Mesodermal cell (in vitro differentiated cells): ENCODE measurements around the gene NRROS.
A peak's percentile ranks its signal among the peaks of the same experiment; 100 is the strongest.

Experiments used
- H3K27ac ChIP-seq: 2 replicates; pipeline ENCODE4 v1.7.0; 2013; ENCODE audit warnings: mild to moderate bottlenecking, low read depth, low read length, moderate library complexity; ENCODE audit not compliant: severe bottlenecking
- H3K36me3 ChIP-seq: 2 replicates; pipeline ENCODE4 v1.7.1; 2013; ENCODE audit warnings: mild to moderate bottlenecking, low read length, moderate library complexity; ENCODE audit not compliant: control insufficient read depth, insufficient read depth
- H3K4me1 ChIP-seq: one replicate; pipeline ENCODE4 v1.7.1; 2013; ENCODE audit warnings: mild to moderate bottlenecking, low read length; ENCODE audit not compliant: insufficient read depth, control insufficient read depth, poor library complexity, severe bottlenecking
- H3K4me3 ChIP-seq: 2 replicates; pipeline ENCODE4 v1.7.0; 2013; ENCODE audit warnings: low read length, control low read depth, mild to moderate bottlenecking; ENCODE audit not compliant: insufficient read depth, poor library complexity, severe bottlenecking; ENCODE audit errors: extremely low read depth
- H3K9me3 ChIP-seq: 2 replicates; pipeline ENCODE4 v1.7.1; 2013; ENCODE audit warnings: mild to moderate bottlenecking, low read length, moderate library complexity; ENCODE audit not compliant: control insufficient read depth
- WGBS, 2 experiments: methylation state at CpG; one replicate each; pipeline ENCODE4 v1.1.5; 2013; ENCODE audit warnings: missing lambda C conversion rate in 2 of 2; ENCODE audit not compliant: insufficient coverage in 2 of 2; 5-methylcytosine and 5-hydroxymethylcytosine counted together

NRROS gene

DNA sequence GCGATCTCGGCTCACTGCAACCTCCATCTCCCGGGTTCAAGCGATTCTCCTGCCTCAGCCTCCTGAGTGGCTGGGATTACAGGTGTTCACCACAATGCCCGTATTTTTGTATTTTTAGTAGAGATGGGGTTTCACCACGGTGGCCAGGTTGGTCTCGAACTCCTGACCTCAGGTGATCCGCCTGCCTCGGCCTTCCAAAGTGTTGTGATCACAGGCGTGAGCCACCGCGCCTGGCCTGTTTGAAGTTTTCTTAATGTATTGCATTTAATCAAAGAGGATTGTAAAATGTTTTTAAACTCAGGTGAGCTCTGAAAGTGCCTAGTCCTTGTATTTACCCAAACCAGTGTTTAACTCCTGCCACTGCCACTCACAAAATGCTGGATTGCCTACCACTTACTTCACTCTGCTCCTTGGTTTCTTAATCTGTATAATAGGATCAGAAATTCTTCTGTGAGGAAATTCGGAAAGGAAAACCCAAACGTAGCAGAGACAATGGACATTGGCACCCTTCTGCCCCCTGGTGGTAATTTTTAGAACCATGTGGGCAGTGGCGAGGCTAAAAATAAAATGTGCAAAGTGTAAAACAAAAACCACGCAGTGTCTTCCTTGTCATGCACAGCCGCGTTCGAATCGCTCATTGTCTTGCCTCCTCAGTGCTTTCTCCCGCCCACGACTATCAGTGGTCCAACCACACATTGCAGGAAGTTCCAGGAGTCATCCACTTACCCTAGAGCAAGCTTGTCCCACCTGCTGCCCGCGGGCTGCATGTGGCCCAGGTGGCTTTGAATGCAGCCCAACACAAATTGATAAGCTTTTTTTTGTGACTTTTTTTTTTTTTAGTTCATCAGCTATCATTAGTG, 45.3 kb downstream of the NRROS start:
- H3K9me3 ChIP-seq = no peaks in the 10 kb centered on the region
- H3K27ac ChIP-seq = no peak overlapping the region
- H3K4me1 ChIP-seq = peaks cover 5% of the 10 kb centered on the region
- 36 to 37% methylated on average over 13 to 16 of the region's 24 CpGs for WGBS, 2 experiments
- no peaks in the 10 kb centered on the region for H3K36me3 ChIP-seq
- no peak overlapping the region for H3K4me3 ChIP-seq

DNA sequence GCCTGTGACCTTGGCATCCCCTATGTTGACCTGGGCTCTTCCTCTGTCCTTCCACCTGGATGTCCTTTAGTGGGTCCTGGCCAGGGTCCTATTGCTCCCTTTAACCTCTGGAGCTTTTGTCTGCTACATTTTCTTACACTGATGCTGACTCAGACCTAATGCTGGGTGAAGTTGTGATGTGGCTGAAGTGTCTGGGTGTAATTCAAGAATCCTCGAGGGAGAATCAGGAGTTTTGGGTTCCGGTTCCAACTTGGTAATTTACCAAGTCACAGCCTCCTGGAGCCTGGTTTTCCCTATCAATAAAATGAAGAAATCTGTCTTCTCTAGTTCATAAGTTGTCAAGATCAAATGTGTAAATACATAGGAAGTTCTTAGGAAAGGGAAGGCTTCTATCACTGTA, 46.9 kb downstream of the NRROS start:
- Histone ChIP-seq H3K27ac (no peak overlapping the region), H3K36me3 (no peaks in the 10 kb centered on the region), H3K4me1 (peaks cover 5% of the 10 kb centered on the region), H3K9me3 (no peaks in the 10 kb centered on the region), H3K4me3 (no peak overlapping the region)
- 50% methylated on average over 1 of the region's 2 CpGs; no CpG with 5 or more reads in 1 of the 2 experiments for WGBS, 2 experiments

DNA sequence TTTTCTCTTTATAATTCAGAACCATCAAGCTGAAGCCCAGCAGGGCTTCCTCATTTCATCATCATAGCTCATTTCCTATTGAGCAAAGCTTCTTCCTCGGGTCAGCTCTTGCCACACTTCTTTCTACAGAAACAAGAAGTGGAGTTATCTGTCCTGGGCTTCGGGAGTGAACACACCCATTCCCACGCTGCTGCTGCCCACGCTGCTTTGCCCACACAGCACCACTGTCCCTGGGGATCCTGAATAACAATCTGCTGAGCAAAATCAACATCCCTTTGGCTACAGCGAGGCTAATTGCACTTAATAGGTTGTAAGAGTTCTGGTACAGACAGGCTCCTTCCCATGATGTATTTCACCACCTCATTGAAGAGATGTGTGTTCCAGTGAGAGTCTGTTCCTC, 48.9 kb downstream of the NRROS start:
- H3K4me3 ChIP-seq = no peak overlapping the region

DNA sequence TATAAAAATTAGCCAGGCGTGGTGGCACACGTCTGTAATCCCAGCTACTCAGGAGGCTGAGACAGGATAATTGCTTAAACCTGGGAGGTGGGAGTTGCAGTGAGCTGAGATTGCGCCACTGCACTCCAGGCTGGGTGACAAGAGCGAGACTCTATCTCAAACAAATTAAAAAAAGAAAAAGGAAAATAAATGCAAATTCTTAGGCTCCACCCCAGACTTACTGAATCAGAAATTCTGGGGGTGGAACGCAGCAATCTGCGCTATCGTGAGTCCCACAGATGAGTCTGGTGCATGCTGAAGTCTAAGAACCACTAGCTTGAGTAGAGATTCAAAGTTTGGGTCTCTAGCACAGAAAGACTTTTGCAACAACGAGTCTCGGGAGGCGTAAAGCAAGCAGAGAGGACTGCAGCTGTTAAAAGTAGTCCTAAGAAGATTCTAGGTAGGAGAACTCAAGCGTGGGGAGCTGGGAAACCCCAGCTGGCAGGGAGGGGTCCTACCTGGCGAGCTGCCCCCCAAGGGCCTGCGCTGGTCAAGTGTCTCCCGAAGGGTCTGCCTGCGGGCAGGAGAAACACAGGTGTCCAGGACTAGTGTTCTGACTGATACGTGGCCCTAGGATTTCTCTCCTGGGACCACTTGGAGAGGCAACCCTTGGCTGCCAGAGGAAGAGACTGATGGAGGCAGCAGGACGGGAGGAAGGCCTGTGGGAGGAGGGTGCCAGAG, 50.6 kb downstream of the NRROS start:
- Histone ChIP-seq H3K9me3 (no peaks in the 10 kb centered on the region), H3K4me1 (peaks cover 5% of the 10 kb centered on the region), H3K4me3 (no peak overlapping the region), H3K27ac (no peak overlapping the region), H3K36me3 (no peaks in the 10 kb centered on the region)
- 92 to 95% methylated on average over 13 to 15 of the region's 17 CpGs for WGBS, 2 experiments

More for the DNA sequence above, 48.9 kb downstream of the NRROS start:
- no peaks in the 10 kb centered on the region for H3K9me3 ChIP-seq
- H3K36me3 ChIP-seq = no peaks in the 10 kb centered on the region
- 60% methylated on average over 1 of the region's 5 CpGs; no CpG with 5 or more reads in 1 of the 2 experiments for WGBS, 2 experiments
- H3K4me1 ChIP-seq = peaks cover 5% of the 10 kb centered on the region
- no peak overlapping the region for H3K27ac ChIP-seq

DNA sequence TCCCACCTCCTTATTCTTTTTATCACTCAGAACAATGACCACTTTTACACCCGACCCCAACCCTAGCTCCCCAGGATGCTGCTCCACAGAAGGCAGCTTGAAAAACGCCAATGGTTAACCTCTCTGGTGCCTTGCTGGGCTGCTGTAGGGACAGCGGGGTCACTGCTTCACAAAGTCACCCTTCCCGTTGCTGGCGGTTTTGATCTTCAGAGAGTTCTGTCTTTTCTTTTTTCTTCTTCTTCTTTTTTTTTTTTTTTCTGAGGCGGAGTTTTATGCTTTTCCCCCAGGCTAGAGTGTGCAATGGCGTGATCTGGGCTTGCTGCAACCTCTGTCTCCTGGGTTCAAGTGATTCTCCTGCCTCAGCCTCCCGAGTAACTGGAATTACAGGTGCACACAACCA, 51.9 kb downstream of the NRROS start:
- no peak overlapping the region for H3K27ac ChIP-seq
- WGBS, 2 experiments = 80 to 82% methylated on average over 7 of the region's 8 CpGs
- no peaks in the 10 kb centered on the region for H3K36me3 ChIP-seq
- H3K9me3 ChIP-seq = no peaks in the 10 kb centered on the region
- no peak overlapping the region for H3K4me3 ChIP-seq
- no peaks in the 10 kb centered on the region for H3K4me1 ChIP-seq

DNA sequence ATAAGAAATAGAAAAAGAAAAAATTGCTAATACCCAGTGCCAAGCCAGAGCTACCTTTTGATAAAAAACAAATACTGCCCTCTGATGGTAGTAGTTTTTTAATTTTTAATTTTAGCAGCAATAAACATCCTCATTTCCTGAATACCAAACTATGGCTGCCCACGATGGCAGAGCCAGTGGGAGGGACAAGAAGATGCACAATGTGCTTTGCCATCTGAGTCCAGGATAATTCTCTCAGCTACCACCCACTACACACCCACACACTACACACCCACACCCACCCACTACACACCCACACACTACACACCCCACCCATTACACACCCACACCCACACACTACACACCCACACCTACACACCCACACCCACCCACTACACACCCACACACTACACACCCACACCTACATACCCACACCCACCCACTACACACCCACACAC, 54.7 kb downstream of the NRROS start:
- Histone ChIP-seq H3K4me3 (no peak overlapping the region), H3K27ac (no peak overlapping the region), H3K4me1 (no peaks in the 10 kb centered on the region), H3K9me3 (no peaks in the 10 kb centered on the region), H3K36me3 (no peaks in the 10 kb centered on the region)
- 83% methylated on average over 1 of the region's 1 CpG; no CpG with 5 or more reads in 1 of the 2 experiments for WGBS, 2 experiments

DNA sequence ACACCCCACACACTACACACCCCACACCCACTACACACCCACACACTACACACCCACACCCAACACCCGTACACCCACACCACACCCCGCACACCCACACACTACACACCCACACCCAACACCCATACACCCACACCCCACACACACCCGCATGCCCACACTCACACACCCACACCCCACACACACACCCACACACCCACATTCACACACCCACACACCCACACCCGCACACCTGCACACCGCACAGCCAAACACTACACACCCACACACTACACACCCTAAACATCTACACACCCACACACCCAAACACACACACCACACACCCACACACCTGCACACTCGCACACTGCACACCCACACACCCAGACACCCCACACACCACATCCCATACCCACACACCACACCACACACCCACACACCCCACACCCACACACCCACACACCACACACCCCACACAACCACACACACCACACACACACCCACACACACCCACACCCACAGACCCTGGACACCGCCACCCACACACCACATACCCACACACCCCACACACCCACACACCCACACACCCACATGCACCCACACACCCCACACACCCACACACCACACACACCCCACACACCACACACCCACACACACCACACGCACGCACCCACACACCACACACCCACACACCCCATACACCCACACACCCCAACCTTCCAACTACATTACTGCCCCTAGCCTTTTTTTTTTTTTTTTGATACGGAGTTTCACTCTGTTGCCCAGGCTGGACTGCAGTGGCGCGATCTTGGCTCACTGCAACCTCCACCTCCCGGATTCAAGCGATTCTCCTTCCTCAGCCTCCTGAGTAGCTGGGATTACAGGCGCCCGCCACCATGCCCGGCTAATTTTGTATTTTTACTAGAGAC, 55.7 kb downstream of the NRROS start:
- Histone ChIP-seq H3K4me1 (peaks cover 3% of the 10 kb centered on the region), H3K9me3 (no peaks in the 10 kb centered on the region), H3K4me3 (no peak overlapping the region), H3K27ac (no peak overlapping the region), H3K36me3 (no peaks in the 10 kb centered on the region)
- WGBS, 2 experiments = 91 to 100% methylated on average over 2 to 12 of the region's 17 CpGs

DNA sequence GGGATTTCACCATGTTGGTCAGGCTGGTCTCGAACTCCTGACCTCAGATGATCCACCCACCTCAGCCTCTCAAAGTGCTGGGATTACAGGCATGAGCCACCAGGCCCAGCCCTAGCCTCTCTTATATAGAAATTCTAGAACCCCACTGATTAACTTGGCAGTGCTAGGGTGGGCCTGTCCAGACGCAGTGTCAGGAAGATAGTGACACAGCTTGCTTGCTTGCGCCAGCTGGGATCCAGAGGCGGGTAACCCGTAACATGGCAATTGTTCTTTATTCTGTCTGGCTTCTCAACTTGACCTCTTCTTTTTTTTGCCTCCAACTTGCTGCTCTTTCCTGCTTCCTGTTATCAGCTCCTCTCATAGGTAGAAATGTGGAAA, 56.3 kb downstream of the NRROS start:
- WGBS, 2 experiments = 95 to 100% methylated on average over 5 of the region's 5 CpGs
- peaks cover 3% of the 10 kb centered on the region for H3K4me1 ChIP-seq

DNA sequence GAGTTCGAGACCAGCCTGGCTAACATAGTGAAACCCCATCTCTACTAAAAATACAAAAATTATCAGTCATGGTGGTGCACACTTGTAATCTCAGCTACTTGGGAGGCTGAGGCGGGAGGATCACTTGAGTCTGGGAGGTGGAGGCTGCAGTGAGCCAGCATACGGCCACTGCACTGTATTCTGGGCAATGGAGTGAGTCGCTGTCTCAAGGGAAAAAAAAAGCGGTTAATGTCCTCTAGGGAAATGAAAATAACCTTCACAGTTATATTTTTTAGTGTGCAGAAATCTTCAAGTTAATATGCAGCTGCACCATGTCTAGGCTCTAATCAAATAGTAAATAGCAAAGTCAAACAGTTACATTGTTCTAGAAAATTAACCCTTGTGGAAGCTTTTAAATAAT, 57.8 kb downstream of the NRROS start:
- Histone ChIP-seq H3K9me3 (no peaks in the 10 kb centered on the region), H3K27ac (no peak overlapping the region), H3K4me1 (peaks cover 3% of the 10 kb centered on the region), H3K36me3 (no peaks in the 10 kb centered on the region), H3K4me3 (no peak overlapping the region)
- 57 to 100% methylated on average over 1 to 2 of the region's 5 CpGs for WGBS, 2 experiments

More for the DNA sequence above, 56.3 kb downstream of the NRROS start:
- Histone ChIP-seq H3K27ac (no peak overlapping the region), H3K4me3 (no peak overlapping the region), H3K9me3 (no peaks in the 10 kb centered on the region), H3K36me3 (no peaks in the 10 kb centered on the region)

DNA sequence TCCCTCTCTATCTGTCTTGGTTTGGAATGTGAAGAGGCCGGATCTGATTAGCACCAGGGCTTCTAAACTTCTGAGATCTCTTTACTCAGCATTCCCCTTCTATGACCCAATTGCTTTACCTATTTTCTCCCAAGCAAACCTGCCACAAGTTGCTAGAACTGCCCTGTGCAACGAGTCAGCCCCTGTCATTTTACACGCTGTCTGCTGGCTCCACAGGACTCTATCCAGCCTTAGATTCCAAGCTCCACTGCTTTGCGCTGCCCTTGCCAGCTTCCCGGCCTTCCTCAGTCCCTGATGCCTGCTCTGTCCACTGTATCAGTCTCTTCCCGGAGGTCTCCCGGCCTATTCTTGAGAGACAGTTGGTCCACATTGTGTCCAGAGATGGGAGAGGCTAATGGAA, 60.3 kb downstream of the NRROS start:
- no peak overlapping the region for H3K4me3 ChIP-seq
- H3K9me3 ChIP-seq = no peaks in the 10 kb centered on the region
- H3K27ac ChIP-seq = peak overlapping the region; percentile 64
- H3K4me1 ChIP-seq = peaks cover 3% of the 10 kb centered on the region
- 81 to 85% methylated on average over 3 to 4 of the region's 7 CpGs for WGBS, 2 experiments
- H3K36me3 ChIP-seq = no peaks in the 10 kb centered on the region
